IPS-15b (cell line): ENCODE measurements around the gene LRRC9.

Experiments used
- H3K27me3 ChIP-seq: one replicate; pipeline ENCODE4 v1.6.1; 2013; ENCODE audit warnings: low read length; ENCODE audit not compliant: control insufficient read depth, insufficient read depth
- H3K36me3 ChIP-seq: one replicate; pipeline ENCODE4 v1.6.1; 2013; ENCODE audit warnings: low read length; ENCODE audit not compliant: control insufficient read depth, insufficient read depth
- H3K4me1 ChIP-seq: one replicate; pipeline ENCODE4 v1.6.1; 2013; ENCODE audit warnings: mild to moderate bottlenecking, low read length; ENCODE audit not compliant: control insufficient read depth, insufficient read depth
- H3K4me3 ChIP-seq: one replicate; pipeline ENCODE4 v1.5.1; 2013; ENCODE audit warnings: low read depth, low read length
- H3K9ac ChIP-seq: one replicate; pipeline ENCODE4 v1.6.1; 2013; ENCODE audit warnings: low read depth, mild to moderate bottlenecking, low read length
- H3K9me3 ChIP-seq: one replicate; pipeline ENCODE4 v1.6.1; 2013; ENCODE audit warnings: mild to moderate bottlenecking, low read length; ENCODE audit not compliant: control insufficient read depth, insufficient read depth

LRRC9 gene

DNA sequence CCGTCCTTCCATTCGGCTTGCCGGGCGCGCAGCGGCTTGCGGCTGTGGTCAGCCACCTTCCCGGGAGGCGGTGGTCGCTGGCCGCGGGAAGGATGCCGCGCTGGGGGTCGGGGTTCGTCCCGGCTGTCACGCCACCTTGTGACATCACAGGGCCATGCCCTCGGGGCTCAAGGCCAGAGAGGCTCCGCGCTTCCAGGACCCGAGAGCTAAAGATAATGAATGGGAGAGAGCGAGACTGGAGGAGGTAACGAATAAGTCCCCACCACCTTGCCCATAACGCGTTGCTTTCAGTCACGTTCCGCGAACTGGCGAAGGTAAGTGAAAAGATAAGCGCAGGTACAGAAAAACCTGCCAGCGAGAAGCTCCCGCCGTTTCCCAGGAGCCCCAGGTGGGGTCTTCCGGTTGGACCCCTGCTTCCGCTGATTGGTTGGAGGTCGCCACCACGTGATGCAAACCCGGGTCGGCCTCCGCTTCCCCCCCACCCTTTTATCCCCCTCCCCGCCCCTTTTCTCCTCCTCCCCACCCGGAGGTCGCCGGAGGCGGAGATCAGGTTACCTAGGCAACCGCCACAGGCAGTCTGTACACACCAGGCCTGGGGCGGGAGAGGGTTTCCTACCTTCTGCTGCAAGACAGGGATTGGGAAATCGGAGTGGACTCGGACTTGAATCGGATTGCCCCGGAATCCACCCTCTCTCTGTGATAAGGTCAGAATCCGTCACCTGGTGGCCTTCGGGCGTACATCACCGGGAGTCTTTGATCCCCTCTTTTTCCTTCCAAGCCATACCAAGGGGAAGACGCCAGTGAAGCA, at the start of gene LRRC9:
Gene LRRC9, plus strand, starts transcription at position 575 of the 808 bp plus-strand sequence.
- no peaks in the 10 kb centered on the region for H3K36me3 ChIP-seq

DNA sequence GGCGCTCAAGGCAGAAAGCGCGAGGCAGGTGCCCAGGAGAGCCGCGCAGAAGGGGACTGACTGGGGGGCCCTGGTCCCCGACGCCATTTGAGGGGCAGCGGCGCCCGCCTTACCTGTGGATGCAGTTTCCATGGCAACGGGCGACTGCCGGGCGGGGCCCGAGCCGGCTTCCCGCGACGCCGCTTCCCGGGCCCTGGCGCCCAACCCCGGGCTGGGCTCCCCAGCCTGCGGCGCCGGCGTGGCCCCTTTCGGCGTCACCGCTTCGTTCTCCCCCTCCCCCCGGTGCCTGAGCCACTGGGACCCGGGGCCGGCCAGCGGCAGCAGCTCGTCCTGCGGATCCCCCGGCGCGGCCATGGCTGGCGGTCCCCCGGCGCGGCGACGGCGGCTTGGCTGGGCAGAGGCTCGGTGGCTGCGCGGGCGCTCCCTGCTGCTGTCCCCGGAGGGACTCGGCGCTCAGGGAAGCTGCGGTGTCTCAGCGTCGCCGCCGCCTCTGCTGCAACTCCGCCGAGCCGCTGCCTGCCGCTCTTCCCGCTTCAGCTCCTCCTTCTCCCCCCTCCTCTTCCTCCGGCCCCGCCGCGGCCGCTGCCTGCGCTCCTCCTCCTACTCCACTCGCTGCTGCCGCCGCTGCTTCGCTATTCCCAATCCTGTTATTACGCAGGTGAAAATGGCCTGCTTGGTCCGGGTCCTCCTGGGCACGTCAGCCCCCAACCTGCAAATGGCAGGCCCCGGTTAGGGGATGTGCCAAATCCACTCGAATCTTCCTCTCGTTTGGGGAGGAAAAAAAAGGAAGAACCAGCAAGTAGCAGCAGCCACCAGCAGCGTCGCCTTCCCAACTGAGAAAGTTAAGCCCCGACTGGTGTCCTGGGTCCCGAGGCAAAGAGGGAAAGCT, 49.4 kb upstream of the LRRC9 start, which contains the start of gene RTN1:
Gene RTN1, minus strand, starts transcription at position 500 of the 889 bp plus-strand sequence. Its CDS starts 146 bp downstream, at position 354.
- Histone ChIP-seq H3K4me3 (peak within 1 kb of the TSS; percentile 78), H3K36me3 (no peaks in the 10 kb centered on the region), H3K4me1 (peaks cover 2% of the 10 kb centered on the region), H3K9ac (peak within 1 kb of the TSS; percentile 1), H3K9me3 (no peaks in the 10 kb centered on the region), H3K27me3 (peaks cover 50% of the 10 kb centered on the region)

More for the DNA sequence above, at the start of gene LRRC9:
- peaks cover 7% of the 10 kb centered on the region for H3K27me3 ChIP-seq
- no peaks in the 10 kb centered on the region for H3K4me1 ChIP-seq
- peak within 1 kb of the TSS; percentile 98 for H3K4me3 ChIP-seq
- H3K9ac ChIP-seq: peak within 1 kb of the TSS; percentile 65
- H3K9me3 ChIP-seq: no peaks in the 10 kb centered on the region

DNA sequence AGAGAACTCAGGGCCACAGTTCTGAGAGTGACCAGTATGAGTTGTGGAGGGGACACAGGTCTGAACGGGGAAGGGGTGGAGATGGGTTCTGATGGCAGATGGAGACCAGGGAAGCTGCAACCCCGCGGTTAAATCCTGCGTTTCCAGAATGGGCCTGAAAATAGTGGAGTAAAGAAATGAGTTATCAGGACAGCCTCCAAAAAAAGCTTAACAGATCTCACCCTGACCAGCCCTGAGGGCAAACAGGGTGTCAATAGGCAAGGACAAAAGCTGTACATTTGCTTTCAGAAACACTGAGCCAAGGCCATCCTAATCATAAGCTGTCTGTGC, 48.8 kb upstream of the LRRC9 start:
- H3K27me3 ChIP-seq: peaks cover 47% of the 10 kb centered on the region
- no peaks in the 10 kb centered on the region for H3K9me3 ChIP-seq
- H3K4me1 ChIP-seq: peaks cover 2% of the 10 kb centered on the region
- H3K4me3 ChIP-seq: peak overlapping the region; percentile 78
- peak overlapping the region; percentile 1 for H3K9ac ChIP-seq
- no peaks in the 10 kb centered on the region for H3K36me3 ChIP-seq

DNA sequence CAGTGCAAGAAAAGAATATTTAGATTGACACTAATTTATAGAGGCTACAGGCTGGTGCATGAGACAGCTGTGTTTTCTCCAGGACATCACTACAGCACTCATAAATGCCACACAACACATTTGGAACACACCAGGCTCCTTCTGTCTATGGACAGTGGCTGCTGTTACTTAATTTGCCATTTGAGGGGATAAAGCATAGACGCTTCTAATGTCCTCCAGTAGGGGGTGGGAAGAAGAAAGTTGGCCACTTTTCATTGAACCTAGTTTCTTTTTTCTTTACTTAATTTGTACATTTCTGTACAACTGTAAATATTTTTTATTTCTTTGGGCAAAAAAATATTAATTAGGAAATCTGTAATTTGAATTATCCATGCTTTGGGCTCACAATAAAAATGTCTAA, 37.0 kb upstream of the LRRC9 start:
- no peak overlapping the region for H3K4me3 ChIP-seq
- H3K27me3 ChIP-seq: no peaks in the 10 kb centered on the region
- no peaks in the 10 kb centered on the region for H3K4me1 ChIP-seq
- no peak overlapping the region for H3K9ac ChIP-seq
- H3K9me3 ChIP-seq: no peaks in the 10 kb centered on the region
- H3K36me3 ChIP-seq: no peaks in the 10 kb centered on the region

DNA sequence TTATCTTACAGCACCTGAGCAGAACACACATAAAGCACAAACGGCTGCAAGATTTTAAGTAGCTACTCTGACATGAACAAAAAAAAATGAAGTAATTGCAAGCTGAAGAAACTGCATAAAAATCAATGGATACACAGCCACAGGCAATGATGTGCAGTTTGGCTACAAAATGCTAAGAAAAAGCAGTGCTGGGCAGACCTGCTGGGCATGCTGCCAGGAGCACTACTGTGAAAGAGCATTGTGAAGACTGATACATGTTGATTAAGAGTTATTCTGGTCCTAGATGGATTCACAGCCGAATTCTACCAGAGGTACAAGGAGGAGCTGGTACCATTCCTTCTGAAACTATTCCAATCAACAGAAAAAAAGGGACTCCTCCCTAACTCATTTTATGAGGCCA, 29.3 kb upstream of the LRRC9 start:
- Histone ChIP-seq H3K4me1 (no peaks in the 10 kb centered on the region), H3K4me3 (no peak overlapping the region), H3K27me3 (no peaks in the 10 kb centered on the region), H3K9me3 (no peaks in the 10 kb centered on the region), H3K36me3 (no peaks in the 10 kb centered on the region), H3K9ac (no peak overlapping the region)

GRCh38 chr14:59895721-59896120, 24.2 kb upstream of the LRRC9 start:
- H3K9ac ChIP-seq: no peak overlapping the region
- no peaks in the 10 kb centered on the region for H3K36me3 ChIP-seq
- no peaks in the 10 kb centered on the region for H3K27me3 ChIP-seq
- no peaks in the 10 kb centered on the region for H3K4me1 ChIP-seq
- H3K9me3 ChIP-seq: no peaks in the 10 kb centered on the region
- no peak overlapping the region for H3K4me3 ChIP-seq

- Histone ChIP-seq H3K36me3 (no peaks in the 10 kb centered on the region), H3K4me1 (no peaks in the 10 kb centered on the region), H3K27me3 (no peaks in the 10 kb centered on the region), H3K4me3 (no peak overlapping the region), H3K9ac (no peak overlapping the region), H3K9me3 (no peaks in the 10 kb centered on the region)
Measured at GRCh38 chr14:59897757-59898383, 22.1 kb upstream of the LRRC9 start.

- Histone ChIP-seq H3K9ac (no peak overlapping the region), H3K9me3 (no peaks in the 10 kb centered on the region), H3K27me3 (no peaks in the 10 kb centered on the region), H3K36me3 (no peaks in the 10 kb centered on the region), H3K4me3 (no peak overlapping the region), H3K4me1 (no peaks in the 10 kb centered on the region)
Measured at GRCh38 chr14:59900556-59900955, 19.4 kb upstream of the LRRC9 start.

- Histone ChIP-seq H3K36me3 (no peaks in the 10 kb centered on the region), H3K4me1 (no peaks in the 10 kb centered on the region), H3K9me3 (no peaks in the 10 kb centered on the region), H3K9ac (no peak overlapping the region), H3K4me3 (no peak overlapping the region), H3K27me3 (no peaks in the 10 kb centered on the region)
Measured at GRCh38 chr14:59904184-59904583, 15.8 kb upstream of the LRRC9 start.

DNA sequence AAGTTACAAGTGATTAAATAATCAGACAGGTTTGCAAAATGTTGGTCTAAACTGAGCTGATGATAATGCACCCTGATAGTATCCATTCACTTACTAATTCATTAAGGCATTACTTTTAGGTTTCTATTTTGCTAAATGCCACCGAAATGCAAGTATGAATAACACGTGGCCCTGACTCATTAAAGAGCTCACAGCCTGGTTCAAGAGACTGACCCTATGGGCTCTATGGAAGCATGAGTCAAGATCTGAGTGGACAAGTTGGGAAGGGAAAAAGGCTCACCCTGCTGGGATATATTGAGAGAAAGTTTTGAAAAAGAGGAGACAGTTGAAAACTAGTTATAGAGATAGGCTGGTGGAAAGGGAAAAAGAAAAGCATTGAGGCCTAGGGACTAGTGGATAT, 14.8 kb upstream of the LRRC9 start:
- Histone ChIP-seq H3K27me3 (no peaks in the 10 kb centered on the region), H3K36me3 (no peaks in the 10 kb centered on the region), H3K9me3 (no peaks in the 10 kb centered on the region), H3K4me1 (no peaks in the 10 kb centered on the region), H3K9ac (no peak overlapping the region), H3K4me3 (no peak overlapping the region)

DNA sequence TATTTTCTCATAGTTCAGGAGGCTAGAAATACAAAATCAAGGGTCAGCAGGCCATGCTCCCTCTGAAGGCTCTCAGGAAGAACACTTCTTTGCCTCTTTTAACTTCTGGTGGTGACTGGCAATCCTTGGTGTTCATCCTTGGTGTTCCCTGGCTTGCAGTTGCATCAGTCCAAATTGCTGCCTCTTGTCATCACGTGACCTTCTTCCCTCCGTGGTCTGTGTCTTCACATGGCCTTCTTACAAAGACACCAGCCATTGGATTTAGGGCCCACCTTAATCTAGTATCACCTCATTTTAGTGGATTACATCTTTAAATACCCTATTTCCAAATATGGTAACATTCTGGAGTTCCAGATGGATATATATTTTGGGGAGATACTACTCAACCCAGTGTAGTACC, 7.5 kb upstream of the LRRC9 start:
- Histone ChIP-seq H3K27me3 (no peaks in the 10 kb centered on the region), H3K4me3 (no peak overlapping the region), H3K9ac (no peak overlapping the region), H3K4me1 (no peaks in the 10 kb centered on the region), H3K36me3 (no peaks in the 10 kb centered on the region), H3K9me3 (no peaks in the 10 kb centered on the region)
